ENCODE results near the gene RAPGEF4.

- TF ChIP-seq CTCF (IDR thresholded peaks at IDR 0.05) (no peak), POLR2A (IDR thresholded peaks at IDR 0.05) (no peak)
Measured at GRCh38 chr2:173030561-173031490, 295.2 kb downstream of the RAPGEF4 start.

Measured in Peyer's patch (tissue), 4 donors.